Hypothalamus (tissue), 51 donors: ENCODE data around the gene SLC26A6.

Experiments used
- DNase-seq, 51 donors: peaks; one replicate each; lab custom pipeline; 2025; lab: John Stamatoyannopoulos, UW

Gene SLC26A6

GRCh38 chr3:48633256-48633655 is 2.0 kb downstream of the SLC26A6 start:
- no peak for DNase-seq

DNA sequence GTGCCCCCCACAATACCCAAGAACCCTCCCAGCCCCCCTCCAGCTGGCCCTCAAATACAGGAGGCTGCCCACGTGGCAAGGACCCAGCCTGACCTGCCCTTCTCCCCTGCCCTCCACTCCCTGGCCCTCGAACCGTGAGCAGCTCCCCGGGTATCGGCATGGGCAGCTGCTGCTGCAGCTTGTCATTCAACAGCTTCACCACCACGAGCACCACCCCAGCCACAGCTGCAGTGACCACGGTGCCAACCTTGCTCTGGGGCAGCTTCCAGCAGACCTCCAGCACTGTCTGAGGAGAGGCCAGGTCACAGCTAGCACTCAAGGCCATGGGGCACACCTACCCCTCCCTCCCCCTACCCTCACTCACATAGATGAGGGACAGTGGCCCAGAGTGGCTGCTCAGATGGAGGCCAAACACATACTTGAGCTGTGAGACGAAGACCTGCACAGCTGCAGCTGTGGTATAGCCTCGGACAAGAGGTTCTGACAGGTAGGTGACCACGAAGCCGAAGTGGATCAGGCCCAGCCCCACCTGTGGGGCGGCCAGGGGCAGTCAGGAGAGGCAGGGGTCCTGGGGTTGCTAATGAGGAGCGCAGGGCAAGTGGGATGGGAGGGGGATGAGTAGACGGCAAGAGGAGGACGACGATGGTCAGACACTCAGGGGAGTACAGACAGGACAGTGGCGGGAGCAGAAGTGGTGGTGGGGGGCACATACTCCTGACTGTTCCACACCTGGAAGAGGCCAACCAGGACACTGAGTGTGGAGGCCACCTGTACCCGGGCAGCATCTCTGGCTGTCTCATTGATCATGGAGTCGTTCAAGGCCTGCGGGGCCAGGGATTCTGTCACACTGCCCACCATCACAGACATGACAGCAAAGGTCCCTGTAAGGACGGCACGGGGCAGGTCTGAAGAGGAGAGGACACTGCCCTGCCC is 3.5 kb downstream of the SLC26A6 start:
- DNase-seq = no peak

DNA sequence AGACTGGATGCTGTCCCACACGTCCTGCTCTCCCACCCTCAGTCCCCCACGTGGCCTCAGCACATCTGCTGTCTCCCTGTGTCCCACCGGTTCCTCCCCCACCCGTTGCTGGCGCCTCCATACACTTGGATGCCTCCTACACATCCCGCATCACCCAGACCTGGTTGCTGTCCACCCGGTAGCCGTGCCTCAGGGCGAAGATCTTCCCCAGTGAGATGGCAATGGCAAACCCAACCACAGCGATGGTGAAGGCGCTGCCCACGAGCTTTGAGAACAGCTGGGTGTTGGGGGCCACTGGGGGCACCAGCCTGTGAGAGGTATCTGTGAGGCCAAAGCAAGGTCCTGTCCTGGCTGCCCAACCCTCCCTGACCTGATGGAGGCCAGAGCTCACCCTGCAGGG is 4.4 kb downstream of the SLC26A6 start:
- DNase-seq = no peak

- no peak for DNase-seq
These were observed 4.9 kb downstream of the SLC26A6 start for GRCh38 chr3:48630407-48630806.

DNA sequence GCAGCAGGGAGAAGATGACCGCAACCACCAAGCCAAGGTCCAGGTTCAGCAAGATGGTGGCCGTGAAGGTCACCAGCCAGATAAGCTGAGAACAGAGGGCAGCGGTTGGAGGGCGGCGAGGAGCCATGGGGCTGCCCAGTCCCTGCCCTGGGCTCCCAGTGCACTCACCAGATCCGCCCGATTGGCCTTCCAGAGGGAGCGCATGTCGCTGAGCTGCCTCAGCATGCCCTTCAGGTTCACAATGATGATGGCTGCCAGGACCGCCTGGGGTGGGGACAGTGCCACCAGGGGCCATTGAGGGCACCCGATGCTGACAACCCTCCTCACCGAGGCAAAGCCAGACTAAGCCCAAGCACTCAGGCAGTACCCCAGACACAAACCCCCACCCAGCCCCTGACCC is 5.4 kb downstream of the SLC26A6 start:
- no peak for DNase-seq

DNA sequence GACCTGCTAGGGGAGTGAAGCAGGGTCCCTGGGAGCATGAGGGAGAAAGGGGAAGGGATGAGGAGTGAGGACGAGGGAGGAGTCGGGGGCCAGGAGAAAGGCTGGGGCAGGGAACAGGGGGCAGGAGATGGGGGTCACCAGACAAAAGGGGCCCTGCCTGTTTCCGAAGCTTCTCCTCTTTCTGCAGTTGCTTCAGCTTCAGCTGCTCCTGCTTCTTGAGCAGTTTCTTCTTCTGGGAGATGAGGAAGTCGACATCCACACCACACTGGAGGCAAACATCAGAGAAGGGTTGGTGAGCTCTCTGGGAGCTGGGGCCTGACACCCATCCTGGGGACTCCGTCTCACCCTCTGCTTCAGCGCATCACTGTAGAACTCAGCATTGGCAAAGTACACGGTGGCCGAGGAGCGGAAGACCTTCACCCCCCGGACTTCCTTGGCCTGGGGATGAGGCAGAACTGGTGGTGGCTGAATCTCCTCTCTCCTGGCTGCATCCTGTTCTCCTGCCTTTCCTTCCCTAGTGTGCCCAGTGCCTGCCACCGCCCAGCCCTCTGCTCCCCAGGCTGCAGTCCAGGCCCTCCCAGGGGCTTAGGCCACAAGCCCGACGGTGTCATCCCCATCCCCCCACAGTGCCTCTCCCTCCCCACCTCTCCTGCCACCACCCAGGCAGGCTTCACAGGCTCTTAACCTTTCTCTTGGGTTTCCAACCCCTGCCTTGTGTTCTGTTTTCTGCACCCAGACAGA is 6.8 kb downstream of the SLC26A6 start:
- no peak for DNase-seq

- DNase-seq = no peak
These were observed 9.7 kb downstream of the SLC26A6 start for GRCh38 chr3:48625600-48625999.

DNA sequence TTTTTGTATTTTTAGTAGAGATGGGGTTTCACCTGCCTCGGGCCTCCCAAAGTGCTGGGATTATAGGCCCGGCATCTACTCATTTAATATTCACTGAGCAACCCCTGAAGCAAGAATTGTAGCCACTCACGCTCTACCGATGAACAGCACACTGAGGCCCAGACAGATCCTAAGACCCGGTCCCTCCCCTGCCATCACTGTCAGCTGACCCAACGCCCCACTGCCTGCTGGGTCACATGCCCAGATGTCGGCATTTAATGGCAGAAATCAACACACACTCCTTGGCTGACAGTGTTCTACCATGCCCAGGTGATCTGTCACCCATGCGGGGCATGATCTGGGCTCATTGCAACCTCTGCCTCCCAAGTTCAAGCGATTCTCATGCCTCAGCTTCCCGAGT is 10.5 kb downstream of the SLC26A6 start:
- DNase-seq = no peak

DNA sequence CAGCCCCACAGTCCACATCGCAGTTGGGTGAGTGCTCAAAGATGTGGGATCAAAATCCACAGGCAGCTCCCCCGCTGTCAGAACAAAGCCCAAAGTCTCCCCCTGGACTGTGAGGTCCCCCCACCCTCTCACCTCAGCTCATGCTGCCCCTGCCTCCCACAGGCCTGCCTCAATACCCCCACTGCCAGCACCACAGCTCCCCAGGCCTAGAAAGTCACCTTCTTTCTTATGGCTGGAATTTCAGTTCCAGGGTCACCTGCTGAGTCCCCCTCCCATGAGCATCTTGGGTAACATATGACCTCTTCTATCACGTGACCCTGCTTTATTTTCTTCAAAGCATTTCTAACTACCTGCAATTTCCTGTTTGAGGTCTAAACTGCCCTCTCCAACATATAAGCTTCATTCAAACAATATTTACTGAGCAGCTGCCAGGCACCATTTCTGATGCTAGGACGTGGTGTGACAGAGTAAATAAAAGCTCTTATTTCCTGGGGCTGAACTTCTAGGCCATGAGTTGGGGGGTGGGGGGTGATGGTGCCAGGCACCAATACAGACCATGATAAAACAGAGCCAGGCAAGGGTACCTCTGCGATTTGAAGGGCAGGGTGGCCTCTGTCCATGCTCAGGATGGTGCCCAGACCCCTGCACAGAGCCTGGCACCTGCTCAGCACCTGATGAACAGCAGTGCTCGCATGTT is 11.3 kb downstream of the SLC26A6 start:
- no peak for DNase-seq

DNA sequence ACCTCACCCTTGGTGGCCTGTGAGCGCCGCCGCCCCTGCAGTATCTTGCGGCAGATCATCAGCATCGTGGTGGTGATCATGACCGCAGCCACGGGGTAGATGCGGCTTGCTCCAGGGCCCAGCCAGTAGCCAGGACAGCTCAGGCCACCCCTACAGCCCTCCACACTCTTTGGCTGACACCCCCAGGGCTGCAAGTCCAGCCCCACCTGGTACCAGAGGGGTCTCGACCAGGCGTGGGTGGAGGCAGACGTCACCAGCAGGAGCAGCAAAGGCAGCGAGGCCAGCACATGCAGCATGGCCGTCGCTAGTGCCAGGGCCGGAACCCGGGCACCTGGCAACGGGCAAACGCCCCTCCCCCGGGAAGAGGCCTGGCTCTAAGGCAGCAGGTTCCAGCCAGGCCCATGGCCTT is 13.8 kb downstream of the SLC26A6 start, which contains the start of gene TMEM89:
TSS of gene TMEM89 (minus strand) at position 309 of the 409 bp plus-strand sequence. CDS start at position 296, 13 bp downstream.
- DNase-seq = no peak

- DNase-seq = no peak
These were observed 15.4 kb downstream of the SLC26A6 start for GRCh38 chr3:48619541-48620524.

DNA sequence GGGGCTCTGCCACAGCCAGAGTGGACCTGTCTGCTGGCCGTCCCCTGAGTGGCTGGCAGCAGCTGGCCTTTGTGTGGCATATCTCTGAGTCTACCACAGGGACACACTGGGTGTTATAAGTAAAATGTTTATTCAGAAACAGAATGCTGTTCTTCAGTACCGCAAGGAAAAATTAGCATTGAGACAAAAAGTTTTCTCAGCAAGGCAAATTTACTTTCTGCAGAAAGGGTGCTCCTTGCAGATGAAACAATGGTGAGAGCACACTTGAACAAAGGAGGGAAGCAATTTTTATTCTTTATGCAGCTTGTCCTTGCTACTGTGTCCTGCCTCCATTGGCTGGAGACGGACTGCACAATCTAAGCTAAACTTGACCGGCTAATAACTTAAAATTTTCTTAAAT is 17.7 kb downstream of the SLC26A6 start:
- no peak for DNase-seq

DNA sequence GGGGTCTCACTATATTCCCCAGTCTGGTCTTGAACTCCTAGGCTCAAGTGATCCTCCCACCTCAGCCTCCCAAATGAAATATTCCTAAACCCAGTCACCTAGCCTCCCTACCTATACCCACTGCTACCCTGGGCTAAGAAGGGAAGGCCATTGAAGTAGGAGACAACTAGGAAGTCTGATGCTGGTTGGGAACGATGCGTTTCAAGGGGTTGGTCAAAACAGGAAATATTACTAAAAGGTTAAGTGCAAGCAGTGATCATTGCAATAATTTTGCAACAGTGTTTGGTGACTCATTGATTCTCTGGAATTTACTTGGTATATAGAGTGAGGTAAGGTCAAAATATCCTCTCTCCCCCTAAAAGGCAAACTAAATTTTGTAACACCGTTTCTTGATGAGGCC is 21.2 kb downstream of the SLC26A6 start:
- no peak for DNase-seq

DNA sequence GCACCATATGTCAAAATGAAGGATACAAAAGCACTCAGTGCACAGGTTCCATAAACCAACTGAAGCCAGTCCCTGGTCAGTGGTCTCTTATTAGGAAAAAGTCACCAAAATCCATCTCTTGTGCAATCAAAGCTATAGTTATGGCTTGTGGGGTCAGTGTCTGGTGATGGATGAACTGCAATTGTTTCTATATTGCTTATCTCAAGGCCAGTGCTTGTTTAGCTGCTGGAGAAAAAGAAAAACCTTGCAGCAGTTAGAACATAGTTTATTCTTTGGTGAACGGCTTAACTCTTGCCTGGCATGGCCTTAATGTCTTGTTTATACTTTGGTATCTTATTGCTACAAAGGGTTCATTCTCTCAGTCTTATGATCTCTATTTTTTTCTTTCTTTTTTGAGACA is 23.0 kb downstream of the SLC26A6 start:
- DNase-seq = no peak

DNA sequence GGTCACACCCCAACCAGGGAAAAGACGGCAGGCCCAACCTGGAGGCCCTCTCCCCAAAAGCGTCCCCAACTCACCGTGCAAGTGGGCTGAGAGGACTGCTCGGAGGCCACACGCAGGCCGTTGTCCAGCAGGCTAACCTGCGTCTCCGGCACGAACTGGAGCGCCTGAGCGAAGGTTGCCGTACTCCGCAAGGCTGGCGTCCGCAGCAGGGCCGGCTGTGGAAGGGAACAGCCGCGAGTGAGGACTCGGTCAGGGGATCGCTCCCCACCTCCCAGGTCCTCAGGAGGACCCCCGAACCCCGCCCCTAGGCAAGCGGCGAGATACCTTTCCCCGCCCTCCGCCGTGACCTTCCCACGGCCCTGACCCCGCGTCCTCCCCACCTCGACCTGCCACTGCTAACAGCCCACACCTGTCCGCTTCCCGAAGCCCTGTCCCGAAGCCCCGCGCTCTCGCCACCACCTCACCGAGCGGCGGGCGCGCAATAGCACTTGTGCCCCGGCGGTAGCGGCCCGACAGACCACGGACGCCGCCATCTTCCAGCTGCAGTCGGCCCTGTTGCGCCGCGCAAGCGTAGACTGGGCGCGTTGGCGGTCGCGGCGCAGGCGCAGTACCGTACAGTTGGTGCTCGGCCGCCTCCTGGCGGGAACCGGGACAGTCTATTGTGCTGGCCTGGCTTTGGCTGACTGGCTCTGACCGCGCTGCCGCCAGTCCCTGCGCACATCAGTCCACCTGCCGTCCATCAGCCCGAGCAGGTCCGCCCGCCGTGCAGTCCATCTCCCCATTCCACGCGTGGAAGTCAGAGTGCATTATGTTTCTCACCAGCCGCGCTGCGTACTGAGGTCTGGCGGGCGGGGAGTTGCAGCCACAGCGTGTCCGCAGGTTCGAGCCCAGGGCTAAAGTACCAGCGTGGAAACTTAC is 25.9 kb downstream of the SLC26A6 start, which contains the start of gene UQCRC1:
TSS of gene UQCRC1 (minus strand) at position 559 of the 918 bp plus-strand sequence. CDS start at position 533, 26 bp downstream.
- DNase-seq = peak; percentile 45 to 93 (median 81)

DNA sequence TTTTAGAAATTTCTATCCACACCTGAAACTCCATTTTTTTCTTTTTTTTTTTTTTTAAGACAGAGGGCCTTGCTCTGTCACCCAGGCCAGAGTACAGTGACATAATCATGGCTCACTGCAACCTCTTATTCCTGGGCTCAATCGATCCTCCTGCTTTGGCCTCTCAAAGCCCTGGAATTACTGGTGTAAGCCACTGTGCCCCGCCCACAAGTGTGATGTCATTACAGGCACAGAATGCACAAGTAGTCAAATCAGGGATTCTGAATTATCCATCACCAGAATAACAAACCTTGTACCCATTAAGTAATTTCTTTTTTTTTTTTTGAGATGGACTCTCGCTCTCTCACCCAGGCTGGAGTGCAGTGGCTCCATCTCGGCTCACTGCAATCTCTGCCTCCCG is 27.7 kb downstream of the SLC26A6 start:
- no peak for DNase-seq

- peak in 1 of 51 donors; percentile 27 for DNase-seq
These were observed 33.7 kb downstream of the SLC26A6 start for GRCh38 chr3:48601622-48601994.

DNA sequence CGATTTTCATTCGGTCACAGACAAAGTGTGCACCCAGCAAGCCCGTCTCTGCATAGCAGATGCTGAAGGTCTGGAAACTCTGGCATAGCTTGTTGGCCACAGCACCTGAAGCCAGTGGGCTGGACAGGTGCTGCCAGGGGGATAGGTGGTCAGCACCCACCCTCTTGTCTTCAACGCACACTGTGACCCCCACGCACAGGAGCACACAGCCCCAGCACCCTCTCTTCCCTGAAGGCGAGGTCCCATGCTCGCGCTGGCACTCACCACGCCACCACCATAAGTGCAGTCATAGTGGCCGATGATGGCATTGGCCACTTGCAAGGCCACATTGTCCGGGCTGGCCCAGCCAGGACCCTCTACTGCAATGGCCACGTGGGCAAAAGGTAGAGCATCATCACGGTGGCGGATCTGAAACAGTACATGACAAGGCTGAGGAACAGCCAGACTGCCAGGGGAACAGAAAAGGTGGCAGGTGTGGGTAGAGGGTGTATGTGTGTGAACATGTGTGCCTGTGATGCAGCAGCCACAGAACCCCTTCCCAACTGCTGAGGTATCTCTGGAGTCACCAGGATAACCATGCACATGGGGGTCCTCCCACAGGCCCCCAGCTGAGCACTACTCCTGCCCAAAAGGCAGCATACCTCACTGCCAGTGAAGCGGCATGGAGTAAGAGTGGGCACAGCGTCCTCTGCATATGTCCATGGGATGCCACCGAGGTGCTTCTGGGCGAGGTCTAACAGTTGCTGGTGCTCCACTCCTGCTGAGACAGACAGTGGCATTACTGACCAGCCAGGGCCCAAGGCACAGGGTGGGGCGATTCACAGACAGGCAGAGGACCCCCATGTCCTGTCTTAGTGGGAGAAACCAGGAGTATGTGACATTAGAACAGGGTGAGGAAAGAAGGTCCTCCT is 34.3 kb downstream of the SLC26A6 start:
- no peak for DNase-seq
